HCT116 (cell line): ENCODE results near the gene JSRP1. TPM values are rescaled to one million over a fixed set of nuclear protein-coding genes. Genes with fewer than 3 reads are reported as not detected.

Experiments
- ATAC-seq: fragments of 200-7000 bp; cut with Tn5 transposase; 2 replicates; pipeline ENCODE4 v1.9.1; 2020; ENCODE audit warnings: mild to moderate bottlenecking, moderate library complexity
- BruUV-seq: library from RNA; stranded (reverse); fragments of 400-500 nt; replicated peaks from 2 replicates; lab custom pipeline; 2021; lab: Mats Ljungman, UMichigan
- CTCF ChIA-PET: fragments of 300-600 bp; sonication (Branson Sonifier 250); formaldehyde crosslinking; loops from one replicate; lab custom pipeline; 2021; ENCODE audit warnings: antibody characterized with exemption; lab: Charles Lee
- POLR2A ChIA-PET: fragments of 300-600, 350-600 bp; sonication (Branson Sonifier 250); formaldehyde crosslinking; loops from one replicate; lab custom pipeline; 2021; ENCODE audit warnings: antibody characterized with exemption; lab: Charles Lee
- RAD21 ChIA-PET, 2 experiments: fragments of 300-600 bp; sonication (Branson Sonifier 250); formaldehyde crosslinking; loops; one replicate each; lab custom pipeline; 2023; ENCODE audit warnings: low total read pairs in 2 of 2; ENCODE audit not compliant: uncharacterized antibody in 2 of 2, unreplicated experiment in 2 of 2, low non-redundant PET in 1 of 2; lab: Charles Lee
- DNase-seq: peaks from one replicate; pipeline ENCODE4 v3.0.0-alpha.2; 2010; ENCODE audit warnings: low read depth, low spot score
- H2AFZ ChIP-seq: fragments of 200-600 bp; shearing (Covaris generic), sonication (generic); 2 replicates; pipeline ENCODE4 v1.6.1; 2017; ENCODE audit warnings: low read depth, mixed run types, mixed read lengths, antibody characterized with exemption, low read length; ENCODE audit not compliant: poor library complexity, severe bottlenecking
- H3K27ac ChIP-seq: 2 replicates; pipeline ENCODE4 v1.5.1; 2012; ENCODE audit warnings: low read depth, low read length
- H3K27me3 ChIP-seq: fragments of 200-600 bp; sonication (generic); 2 replicates; pipeline ENCODE4 v1.6.1; 2016; ENCODE audit warnings: mixed run types, low read length, mixed read lengths; ENCODE audit not compliant: insufficient read depth
- H3K36me3 ChIP-seq, 2 experiments: fragments of 200-500 bp in 1 of 2; fragments of 200-600 bp in 1 of 2; sonication (Bioruptor generic) in 1 of 2; sonication (generic) in 1 of 2; 2 replicates each; pipeline versions ENCODE4 v1.5.1 to v1.6.1; 2014 to 2016; ENCODE audit warnings: low read length in 2 of 2, inconsistent platforms in 1 of 2, mixed read lengths in 1 of 2, mixed run types in 1 of 2; ENCODE audit not compliant: insufficient read depth in 2 of 2, control insufficient read depth in 1 of 2
- H3K4me1 ChIP-seq, 2 experiments: fragments of 200-600 bp in 1 of 2; sonication (generic) in 1 of 2; 2 replicates each; pipeline versions ENCODE4 v1.5.1 to v1.6.1; 2012 to 2017; ENCODE audit warnings: low read length in 2 of 2, inconsistent platforms in 1 of 2, mild to moderate bottlenecking in 1 of 2, mixed read lengths in 1 of 2, mixed run types in 1 of 2, moderate library complexity in 1 of 2; ENCODE audit not compliant: insufficient read depth in 2 of 2, control insufficient read depth in 1 of 2
- H3K4me2 ChIP-seq: fragments of 200-600 bp; sonication (generic); 2 replicates; pipeline ENCODE4 v1.6.1; 2017; ENCODE audit warnings: mixed run types, low read length, mixed read lengths
- H3K4me3 ChIP-seq, 2 experiments: fragments of 200-600 bp in 1 of 2; sonication (generic) in 1 of 2; replicated peaks in 1 of 2; 2 replicates each; pipeline ENCODE4 v1.5.1; 2011 to 2016; ENCODE audit warnings: low read length in 2 of 2, control low read depth in 1 of 2, low read depth in 1 of 2, mild to moderate bottlenecking in 1 of 2, mixed read lengths in 1 of 2, mixed run types in 1 of 2
- H3K79me2 ChIP-seq: fragments of 200-600 bp; sonication (generic); 2 replicates; pipeline ENCODE4 v1.6.1; 2017; ENCODE audit warnings: mild to moderate bottlenecking, mixed run types, low read length, moderate library complexity, mixed read lengths; ENCODE audit not compliant: insufficient read depth
- H3K9ac ChIP-seq: fragments of 200-600 bp; sonication (generic); 2 replicates; pipeline ENCODE4 v1.6.1; 2016; ENCODE audit warnings: low read length, mixed read lengths
- H3K9me2 ChIP-seq: fragments of 200-600 bp; sonication (generic), shearing (Covaris generic); 2 replicates; pipeline ENCODE4 v1.6.1; 2017; ENCODE audit warnings: mixed run types, mild to moderate bottlenecking, moderate library complexity; ENCODE audit not compliant: insufficient read depth
- H3K9me3 ChIP-seq, 2 experiments: fragments of 200-500 bp in 1 of 2; fragments of 200-600 bp in 1 of 2; sonication (Bioruptor generic) in 1 of 2; sonication (generic) in 1 of 2; 2 replicates each; pipeline ENCODE4 v1.6.1; 2014 to 2017; ENCODE audit warnings: low read length in 2 of 2, mixed read lengths in 2 of 2, inconsistent platforms in 1 of 2, low read depth in 1 of 2, mild to moderate bottlenecking in 1 of 2, mixed run types in 1 of 2, moderate library complexity in 1 of 2; ENCODE audit not compliant: control insufficient read depth in 1 of 2, insufficient read depth in 1 of 2
- H4K20me1 ChIP-seq: fragments of 200-600 bp; sonication (generic), shearing (Covaris generic); 2 replicates; pipeline ENCODE4 v1.6.1; 2017; ENCODE audit warnings: mixed run types, mild to moderate bottlenecking, moderate library complexity; ENCODE audit not compliant: insufficient read depth
- ATF3 ChIP-seq: IDR thresholded peaks from 2 replicates; pipeline ENCODE4 v1.6.1; 2012
- CBX3 ChIP-seq: IDR thresholded peaks from 2 replicates; pipeline ENCODE4 v1.6.1; 2012; ENCODE audit warnings: low read depth
- CEBPB ChIP-seq: IDR thresholded peaks from 2 replicates; pipeline ENCODE4 v1.6.1; 2012; ENCODE audit warnings: low read depth
- EGR1 ChIP-seq: IDR thresholded peaks from 2 replicates; pipeline ENCODE4 v1.6.1; 2012; ENCODE audit warnings: low read depth
- ELF1 ChIP-seq: IDR thresholded peaks from 2 replicates; pipeline ENCODE4 v1.6.1; 2012; ENCODE audit warnings: low read depth, borderline replicate concordance
- EZH2 ChIP-seq: fragments of 200-600 bp; sonication (generic); IDR thresholded peaks from 2 replicates; pipeline ENCODE4 v1.6.1; 2017; ENCODE audit warnings: antibody characterized with exemption, mixed run types
- EZH2phosphoT487 ChIP-seq: fragments of 200-600 bp; IDR thresholded peaks from 2 replicates; pipeline ENCODE4 v1.6.1; 2018; ENCODE audit warnings: antibody characterized with exemption, borderline replicate concordance
- FOSL1 ChIP-seq: IDR thresholded peaks from 2 replicates; pipeline ENCODE4 v1.6.1; 2012; ENCODE audit warnings: low read depth
- MAX ChIP-seq: IDR thresholded peaks from 2 replicates; pipeline ENCODE4 v1.6.1; 2012
- POLR2AphosphoS5 ChIP-seq: IDR thresholded peaks from 2 replicates; pipeline ENCODE4 v1.6.1; 2011; ENCODE audit warnings: mild to moderate bottlenecking, low read depth, low read length, moderate library complexity
- RAD21 ChIP-seq: IDR thresholded peaks from 2 replicates; pipeline ENCODE4 v1.6.1; 2012; ENCODE audit warnings: low read depth, mild to moderate bottlenecking
- SIN3A ChIP-seq: IDR thresholded peaks from 2 replicates; pipeline ENCODE4 v1.6.1; 2012; ENCODE audit warnings: low read depth
- SP1 ChIP-seq: IDR thresholded peaks from 2 replicates; pipeline ENCODE4 v1.6.1; 2012; ENCODE audit warnings: low read depth
- SRF ChIP-seq: IDR thresholded peaks from 2 replicates; pipeline ENCODE4 v1.6.1; 2012; ENCODE audit warnings: low read depth
- TCF7L2 ChIP-seq: IDR thresholded peaks from 2 replicates; pipeline ENCODE4 v1.7.0; 2011; ENCODE audit warnings: borderline replicate concordance, inconsistent platforms; ENCODE audit not compliant: insufficient read depth, insufficient read length; ENCODE audit errors: extremely low read depth
- YY1 ChIP-seq: IDR thresholded peaks from 2 replicates; pipeline ENCODE4 v1.6.1; 2011; ENCODE audit warnings: low read length, low read depth, moderate library complexity, mild to moderate bottlenecking; ENCODE audit not compliant: insufficient replicate concordance; ENCODE audit errors: extremely low read depth
- ZFX ChIP-seq: fragments of 450-650 bp; IDR thresholded peaks from 2 replicates; pipeline ENCODE4 v1.6.1; 2017
- ZNF274 ChIP-seq: fragments of 200-500 bp; sonication (Bioruptor generic); IDR thresholded peaks from 2 replicates; pipeline ENCODE4 v1.6.1; 2014; ENCODE audit warnings: mild to moderate bottlenecking, low read depth, low read length, inconsistent platforms
- intact Hi-C: fragments of 100-400 bp; cut with micrococcal nuclease; formaldehyde crosslinking; loops from 2 replicates; pipeline ENCODE4 v1.10.0; 2022
- total RNA-seq: library from RNA; stranded (reverse); gene quantifications from one replicate; pipeline ENCODE4 v1.2.1, GENCODE V29; 2021; ENCODE audit not compliant: unreplicated experiment
- TF ChIP-seq, protein P1 (sequence below): IDR thresholded peaks from 2 replicates; pipeline ENCODE4 v1.6.1; 2012; ENCODE audit warnings: low read depth

JSRP1 gene
- total RNA-seq, 1 experiment from 2014 or later, result 0.30 TPM

DNA sequence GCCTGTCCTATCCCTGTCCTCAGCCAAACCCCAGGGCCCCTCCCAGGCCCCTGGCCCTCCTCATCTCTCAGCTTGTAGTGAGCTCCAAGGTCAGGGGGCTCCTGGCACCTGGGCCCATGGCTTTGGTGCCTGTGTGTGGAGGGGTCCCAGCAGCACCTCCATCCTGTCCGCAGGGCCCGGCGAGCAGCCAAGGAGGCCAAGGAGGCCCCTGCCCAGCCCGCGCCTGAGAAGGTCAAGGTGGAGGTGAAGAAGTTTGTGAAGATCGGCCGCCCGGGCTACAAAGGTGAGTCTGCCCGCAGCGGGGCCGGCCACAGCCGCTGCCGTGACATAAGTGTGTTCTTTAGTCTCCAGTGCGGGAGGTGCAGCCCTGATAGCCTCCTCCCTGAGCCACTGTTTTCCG, 10.9 kb downstream of the JSRP1 start:
- Histone ChIP-seq H2AFZ (no peak overlapping the region), H3K27ac (no peak overlapping the region), H3K9ac (no peak overlapping the region), H3K9me3 (no peaks in the 10 kb centered on the region), H3K79me2 (peaks cover 61% of the 10 kb centered on the region), H3K36me3 (peaks cover 37 to 74% of the 10 kb centered on the region in 2 experiments), H3K4me1 (peaks cover 0 to 15% of the 10 kb centered on the region in 2 experiments; a peak in 1 of 4 replicates), H3K27me3 (no peaks in the 10 kb centered on the region), H3K4me3 (no peak overlapping the region), H3K4me2 (no peak overlapping the region), H4K20me1 (peaks cover 19% of the 10 kb centered on the region; the same call in 1 of the 2 replicates), H3K9me2 (no peaks in the 10 kb centered on the region)
- intact Hi-C loops, result loop anchor here (2.0 kb wide), 1 partner anchor 14 kb away; no protein-coding TSS in a partner anchor
- ChIA-PET CTCF (interaction anchor here (1.3 kb wide), 1 partner anchor 15 kb away, joined by 3 read pairs; no protein-coding TSS in a partner anchor), RAD21 (no interaction called here), POLR2A (no interaction called here)
- DNase-seq (no peak), ATAC-seq (no peak)
- TF ChIP-seq TCF7L2 (no peak), SRF (no peak), FOSL1 (no peak), POLR2AphosphoS5 (no peak), CEBPB (no peak), YY1 (no peak), EGR1 (no peak), ATF3 (no peak), ZFX (no peak), SP1 (no peak), ZNF274 (no peak), RAD21 (no peak), ELF1 (no peak), CBX3 (no peak), EZH2phosphoT487 (no peak), MAX (no peak), EZH2 (no peak), SIN3A (no peak)
- TF ChIP-seq, protein P1, sequence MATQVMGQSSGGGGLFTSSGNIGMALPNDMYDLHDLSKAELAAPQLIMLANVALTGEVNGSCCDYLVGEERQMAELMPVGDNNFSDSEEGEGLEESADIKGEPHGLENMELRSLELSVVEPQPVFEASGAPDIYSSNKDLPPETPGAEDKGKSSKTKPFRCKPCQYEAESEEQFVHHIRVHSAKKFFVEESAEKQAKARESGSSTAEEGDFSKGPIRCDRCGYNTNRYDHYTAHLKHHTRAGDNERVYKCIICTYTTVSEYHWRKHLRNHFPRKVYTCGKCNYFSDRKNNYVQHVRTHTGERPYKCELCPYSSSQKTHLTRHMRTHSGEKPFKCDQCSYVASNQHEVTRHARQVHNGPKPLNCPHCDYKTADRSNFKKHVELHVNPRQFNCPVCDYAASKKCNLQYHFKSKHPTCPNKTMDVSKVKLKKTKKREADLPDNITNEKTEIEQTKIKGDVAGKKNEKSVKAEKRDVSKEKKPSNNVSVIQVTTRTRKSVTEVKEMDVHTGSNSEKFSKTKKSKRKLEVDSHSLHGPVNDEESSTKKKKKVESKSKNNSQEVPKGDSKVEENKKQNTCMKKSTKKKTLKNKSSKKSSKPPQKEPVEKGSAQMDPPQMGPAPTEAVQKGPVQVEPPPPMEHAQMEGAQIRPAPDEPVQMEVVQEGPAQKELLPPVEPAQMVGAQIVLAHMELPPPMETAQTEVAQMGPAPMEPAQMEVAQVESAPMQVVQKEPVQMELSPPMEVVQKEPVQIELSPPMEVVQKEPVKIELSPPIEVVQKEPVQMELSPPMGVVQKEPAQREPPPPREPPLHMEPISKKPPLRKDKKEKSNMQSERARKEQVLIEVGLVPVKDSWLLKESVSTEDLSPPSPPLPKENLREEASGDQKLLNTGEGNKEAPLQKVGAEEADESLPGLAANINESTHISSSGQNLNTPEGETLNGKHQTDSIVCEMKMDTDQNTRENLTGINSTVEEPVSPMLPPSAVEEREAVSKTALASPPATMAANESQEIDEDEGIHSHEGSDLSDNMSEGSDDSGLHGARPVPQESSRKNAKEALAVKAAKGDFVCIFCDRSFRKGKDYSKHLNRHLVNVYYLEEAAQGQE, result no peak
- no TSS peak for BruUV-seq
